GM18867 (cell line): Measurements from ENCODE around the gene SIGMAR1.

Experiments
- ATAC-seq: cut with Tn5 transposase; IDR thresholded peaks from one replicate; pipeline ENCODE4 v1.9.1; 2021; ENCODE audit warnings: mild to moderate bottlenecking, moderate library complexity; ENCODE audit not compliant: unreplicated experiment

The SIGMAR1 gene

DNA sequence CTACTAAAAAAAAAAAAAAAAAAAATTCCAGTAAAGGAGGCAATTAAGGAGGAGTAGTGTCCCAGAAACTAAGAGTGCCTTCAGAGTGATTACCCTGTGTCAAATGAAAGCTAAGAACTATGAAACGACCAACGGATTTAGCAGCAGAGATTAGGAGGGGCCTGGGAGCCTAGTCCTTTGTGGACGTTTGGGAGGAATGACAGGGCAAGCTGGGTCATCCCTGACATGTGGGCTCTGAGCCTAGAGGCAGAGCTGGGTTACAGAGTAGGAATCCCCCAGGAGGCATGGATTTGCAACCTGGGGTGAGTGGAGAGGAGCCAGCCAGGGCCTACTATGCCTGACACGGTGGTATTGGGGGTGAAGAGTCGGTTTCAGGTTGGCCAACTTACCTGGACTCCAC lies 4.4 kb downstream of the SIGMAR1 start:
- no peak for ATAC-seq

DNA sequence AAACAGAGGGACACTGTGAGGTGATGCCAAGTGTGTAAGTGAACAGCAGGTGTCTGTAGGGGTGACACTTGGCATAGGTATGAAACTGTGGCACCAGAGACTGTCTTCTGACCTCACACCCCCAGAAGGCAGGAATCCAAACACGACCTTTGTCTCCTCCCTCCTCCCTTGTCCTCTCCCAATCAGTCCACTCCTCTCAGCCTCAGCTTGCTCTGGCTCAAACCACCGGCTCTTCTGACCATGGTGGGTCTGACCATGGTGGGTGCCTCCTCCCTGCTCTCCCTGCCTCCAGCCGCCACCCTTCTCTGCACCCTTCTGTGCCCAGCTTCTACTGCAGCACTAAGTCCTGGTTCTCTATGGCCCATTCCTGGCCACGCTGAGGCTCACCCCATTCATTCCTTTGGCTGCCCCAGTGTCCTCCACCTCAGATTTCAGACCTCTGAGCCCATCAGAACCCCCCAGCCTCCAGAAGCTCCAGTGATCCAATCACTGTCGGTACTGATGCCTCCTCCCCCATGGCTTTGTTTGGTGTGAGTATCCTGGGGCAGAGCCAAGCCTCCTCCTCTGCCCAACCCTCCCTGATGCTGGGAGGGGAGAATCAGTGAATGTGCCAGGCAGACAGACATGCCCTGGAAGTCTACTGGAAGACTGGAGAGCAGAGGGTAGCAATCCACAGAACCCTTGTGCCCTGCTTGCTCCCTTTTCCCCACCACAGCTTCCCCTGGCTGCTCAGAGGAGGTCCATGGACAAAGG lies 7.0 kb downstream of the SIGMAR1 start:
- no peak for ATAC-seq

DNA sequence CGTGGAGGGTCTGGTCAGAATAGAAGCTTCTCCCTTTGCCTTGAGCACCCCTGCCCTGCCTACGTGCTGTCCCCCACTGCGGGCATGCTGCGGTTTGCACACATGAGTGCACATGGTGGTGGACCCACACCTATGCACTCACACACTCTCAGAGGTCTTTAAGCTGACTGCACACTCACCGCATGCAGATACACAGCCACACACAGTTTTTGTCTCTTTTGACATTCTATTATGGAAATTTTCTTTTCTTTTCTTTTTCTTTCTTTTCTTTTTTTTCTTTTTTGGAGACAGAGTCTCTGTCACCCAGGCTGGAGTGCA lies 8.1 kb downstream of the SIGMAR1 start:
- ATAC-seq: no peak

DNA sequence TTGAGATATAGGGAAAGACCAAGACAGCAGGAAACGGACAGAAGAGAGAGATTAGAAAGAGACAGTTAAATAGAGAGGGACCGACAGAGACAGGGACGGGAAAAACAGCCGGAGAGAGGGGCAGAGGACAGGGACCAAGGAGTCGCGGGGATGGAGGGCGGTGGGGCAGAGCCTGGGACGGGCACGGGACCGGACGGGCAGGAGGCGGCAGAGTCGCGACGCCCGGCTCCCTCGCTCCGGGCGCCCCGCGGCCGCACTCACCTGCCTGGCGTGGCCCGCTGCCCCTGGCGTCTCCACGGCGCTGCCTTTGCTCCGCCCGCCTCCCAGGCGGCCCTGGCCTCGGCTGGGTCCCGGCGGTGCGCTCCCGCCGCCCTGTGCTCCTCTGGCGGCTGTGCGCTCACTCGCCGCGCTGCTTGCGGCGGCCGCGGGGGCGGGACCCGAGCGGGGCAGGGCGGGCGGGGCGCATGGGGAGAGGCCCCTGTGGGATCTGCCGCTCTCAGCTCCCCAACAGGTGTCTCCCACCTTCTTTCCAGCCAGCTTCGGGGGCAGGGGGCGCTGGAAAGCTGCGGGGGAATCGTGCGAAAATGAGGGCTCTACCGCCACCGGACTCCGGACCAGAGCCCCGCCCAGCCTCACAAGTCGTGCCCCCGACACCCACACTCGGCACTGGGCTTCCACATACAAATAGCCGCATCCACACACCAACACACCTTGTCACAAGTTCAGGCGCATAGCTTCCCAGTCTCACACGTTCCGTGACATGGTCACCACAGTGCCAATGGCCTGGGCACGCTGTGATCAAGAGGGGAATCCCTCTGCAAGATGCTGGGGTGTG lies 8.7 kb downstream of the SIGMAR1 start, which contains the start of gene ARID3C:
Gene ARID3C, minus strand, starts transcription at position 411 of the 835 bp plus-strand sequence. CDS start 1,052 bp downstream, outside the sequence.
- ATAC-seq: no peak

DNA sequence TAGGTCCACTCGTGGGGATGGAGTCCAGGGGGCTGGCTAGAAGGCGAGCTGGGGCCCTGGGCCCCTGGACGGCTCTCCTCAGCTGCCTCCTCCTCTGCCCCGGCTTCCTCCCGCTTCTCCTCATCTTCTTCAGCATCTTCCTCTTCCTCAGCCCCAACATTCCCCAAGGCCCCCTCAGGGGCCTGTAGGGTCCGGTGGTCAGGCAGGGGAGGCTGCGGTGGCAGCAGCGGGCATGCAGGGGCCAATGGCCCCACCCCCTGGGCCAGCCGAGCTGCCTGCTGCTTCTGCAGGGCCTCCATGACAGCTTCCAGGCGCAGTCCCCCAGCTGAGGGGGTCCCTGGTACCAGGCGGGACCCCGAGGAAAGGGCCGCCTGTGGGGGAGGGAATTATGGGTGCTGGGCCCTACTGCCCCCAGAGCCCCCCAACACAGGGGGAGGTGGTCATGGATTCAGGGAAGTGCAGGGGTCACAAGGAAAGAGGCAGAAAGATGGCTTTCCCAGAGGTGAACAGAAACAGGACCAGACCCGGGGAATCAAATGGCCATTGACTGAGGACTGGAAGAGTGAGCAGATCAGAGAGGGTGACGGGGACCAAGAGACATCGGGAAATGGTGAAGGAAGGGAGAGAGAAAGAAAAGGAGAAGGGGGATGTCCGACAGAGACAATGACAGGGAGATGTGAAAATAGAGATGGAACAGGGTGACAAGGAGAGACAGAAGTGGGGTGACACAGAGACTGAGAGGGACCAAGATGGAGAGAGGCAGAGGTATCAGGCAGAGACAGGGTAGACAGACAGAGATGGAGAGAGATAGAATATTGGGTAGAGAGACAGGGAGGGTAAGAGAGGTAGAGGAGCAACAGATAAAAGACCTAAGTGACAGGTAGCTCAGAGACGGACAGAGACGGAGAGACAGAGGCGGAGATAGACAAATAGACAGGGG lies 9.6 kb downstream of the SIGMAR1 start:
- ATAC-seq: no peak

DNA sequence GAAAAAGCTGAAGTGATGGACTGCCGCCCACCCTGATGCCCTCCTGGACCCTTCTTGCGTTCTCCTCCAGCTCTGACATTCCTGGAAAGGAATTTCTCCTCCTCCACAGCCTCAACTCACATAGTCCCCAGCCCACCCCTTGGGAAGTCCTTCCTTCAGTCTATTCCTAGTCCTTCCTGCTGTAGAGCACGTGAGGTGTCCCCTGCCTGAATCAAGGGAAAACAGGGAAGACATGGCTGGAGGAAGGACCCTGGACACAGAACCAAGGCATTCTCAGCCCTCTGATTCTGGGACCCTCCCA lies 12.5 kb downstream of the SIGMAR1 start:
- ATAC-seq: no peak

DNA sequence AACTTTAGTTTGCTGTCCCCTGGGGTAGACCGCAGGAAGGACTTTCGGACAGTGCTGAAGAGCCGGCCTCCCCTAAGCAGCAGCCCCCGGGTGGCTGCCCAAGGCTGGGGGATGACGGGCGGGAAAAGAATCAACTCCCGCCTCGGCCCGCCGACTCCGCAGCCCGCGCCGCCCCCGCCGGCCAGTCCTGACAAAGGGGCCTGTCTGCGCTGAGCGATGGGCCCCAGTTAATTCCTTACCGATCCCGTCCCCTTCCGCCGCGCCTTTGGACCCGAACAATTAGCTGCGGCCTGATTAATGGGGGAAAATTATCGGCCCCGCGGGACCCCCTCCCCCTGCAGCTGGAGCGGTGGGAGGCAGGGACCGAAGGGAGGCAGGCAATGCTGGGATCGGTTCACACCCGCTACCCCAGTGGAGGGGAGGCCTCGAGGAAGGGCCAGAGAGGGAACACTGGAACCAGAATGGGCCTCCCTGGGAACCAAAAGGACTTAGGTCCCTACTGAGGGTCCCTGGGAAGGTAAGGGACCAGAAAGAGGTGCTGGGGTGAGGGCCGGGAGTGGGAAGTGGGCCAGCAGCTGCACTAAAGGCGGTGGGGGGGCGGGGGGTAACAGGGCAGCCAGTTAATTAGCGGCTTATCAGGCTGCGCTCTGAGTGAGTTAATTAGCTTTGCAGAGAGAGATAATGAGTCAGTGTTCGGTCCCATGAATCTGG lies 13.0 kb downstream of the SIGMAR1 start:
- ATAC-seq: no peak

DNA sequence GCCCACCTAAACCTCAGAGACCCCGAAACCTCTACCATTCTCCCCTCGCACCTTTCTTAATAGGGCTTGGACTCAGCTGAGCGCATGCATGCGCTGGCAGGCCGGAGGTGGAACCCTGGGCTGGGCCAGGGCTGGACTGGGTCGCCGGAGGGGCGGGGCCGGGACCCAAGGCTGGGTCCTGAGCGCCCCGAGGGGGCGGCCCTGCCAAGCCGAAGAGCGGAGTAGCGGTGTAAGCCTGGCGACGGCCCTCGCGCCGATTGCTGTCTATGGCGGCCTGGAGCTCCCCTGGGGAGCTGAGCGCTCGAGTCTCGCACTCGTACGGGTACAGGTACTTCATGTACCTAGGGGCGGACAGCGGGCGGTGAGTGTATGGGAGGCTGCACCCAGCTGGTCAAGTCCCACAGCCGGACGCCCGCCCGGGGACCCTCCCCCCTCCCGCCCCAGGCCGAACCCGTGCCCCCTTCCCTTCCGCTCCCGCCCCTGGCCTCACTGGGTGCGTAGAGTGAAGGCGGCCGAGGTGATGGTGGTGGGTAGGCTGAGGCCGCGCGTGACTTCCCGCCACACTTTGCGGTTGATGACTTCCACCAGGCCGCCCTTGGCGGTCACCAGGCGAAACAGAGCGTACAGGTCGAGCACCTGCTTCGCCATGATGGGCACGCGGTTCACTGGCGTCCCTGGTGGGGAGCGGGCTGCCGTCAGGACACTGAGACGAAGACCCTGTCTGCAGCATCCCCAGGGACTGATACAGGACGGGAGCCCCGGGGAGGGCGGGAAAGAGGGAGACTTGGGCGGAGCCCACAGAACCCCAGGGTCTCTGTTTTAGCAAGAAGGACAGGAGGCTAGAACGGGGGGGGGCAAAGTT lies 14.0 kb downstream of the SIGMAR1 start:
- ATAC-seq: no peak

DNA sequence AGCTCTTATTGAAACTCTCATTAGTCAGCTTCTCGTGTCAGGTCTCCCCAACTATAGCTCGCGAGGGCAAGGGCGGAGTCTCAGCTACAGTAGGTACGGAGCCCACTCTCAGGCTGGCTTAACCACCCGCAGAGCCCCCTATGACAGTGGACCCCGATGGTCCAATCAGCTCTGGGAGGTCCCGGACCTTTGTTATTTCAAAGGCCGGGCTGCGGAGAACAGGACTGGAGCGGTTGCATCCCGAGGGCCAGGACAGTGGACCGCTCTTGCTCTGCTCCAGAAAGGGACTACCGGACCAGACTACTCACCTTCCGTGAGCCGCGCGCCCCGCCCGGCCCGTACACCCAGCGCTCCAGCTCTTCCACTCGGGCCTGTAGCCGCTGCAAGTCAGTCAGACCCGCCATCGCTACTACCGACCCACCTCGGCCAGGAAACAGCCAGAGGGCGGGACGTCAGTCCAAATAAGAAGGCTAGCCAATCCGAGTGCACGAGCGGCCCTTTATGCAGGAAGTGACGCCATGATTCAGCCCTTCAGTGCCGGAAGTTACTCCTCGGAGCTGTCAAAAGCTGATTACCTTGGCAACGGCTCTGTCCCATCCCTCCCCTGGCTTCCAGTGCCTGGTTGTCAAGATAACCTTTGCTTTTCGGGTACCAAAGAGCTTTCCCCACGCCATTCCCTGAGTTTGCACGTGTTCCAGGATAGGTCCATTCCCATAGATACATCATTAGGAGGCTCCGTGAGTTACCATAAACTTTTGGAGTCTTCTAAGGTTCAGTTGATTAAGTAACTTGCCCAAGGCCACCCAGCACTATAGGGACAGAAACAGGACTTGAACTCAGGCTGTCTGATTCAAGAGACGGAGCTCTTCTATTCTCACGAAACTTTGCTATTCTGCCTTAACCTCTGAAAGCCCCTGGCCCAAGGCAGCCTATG lies 17.3 kb downstream of the SIGMAR1 start, which contains the start of gene DCTN3:
Gene DCTN3, minus strand, starts transcription at position 435 of the 934 bp plus-strand sequence. Its CDS starts 31 bp downstream, at position 404.
- peak; percentile 99 for ATAC-seq

DNA sequence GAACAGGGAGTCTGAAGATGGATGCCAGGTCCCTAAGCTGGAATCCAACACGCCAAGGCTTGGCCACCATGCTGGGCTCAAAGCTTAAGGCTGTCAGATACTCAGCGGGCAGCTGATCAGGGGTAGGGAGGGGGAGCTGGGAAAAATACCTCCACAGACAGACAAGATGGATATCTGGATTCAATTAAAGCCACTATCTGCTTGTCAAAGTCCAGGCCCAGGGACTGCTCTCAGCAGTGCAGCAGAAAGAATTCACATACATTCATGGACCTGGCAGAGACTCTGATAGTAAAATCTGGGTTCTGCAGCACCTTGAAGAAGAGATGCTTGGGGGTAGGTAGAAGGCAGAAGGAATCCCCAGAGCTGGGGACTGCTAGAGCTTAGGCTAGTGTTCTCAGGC lies 22.5 kb downstream of the SIGMAR1 start:
- ATAC-seq: no peak

DNA sequence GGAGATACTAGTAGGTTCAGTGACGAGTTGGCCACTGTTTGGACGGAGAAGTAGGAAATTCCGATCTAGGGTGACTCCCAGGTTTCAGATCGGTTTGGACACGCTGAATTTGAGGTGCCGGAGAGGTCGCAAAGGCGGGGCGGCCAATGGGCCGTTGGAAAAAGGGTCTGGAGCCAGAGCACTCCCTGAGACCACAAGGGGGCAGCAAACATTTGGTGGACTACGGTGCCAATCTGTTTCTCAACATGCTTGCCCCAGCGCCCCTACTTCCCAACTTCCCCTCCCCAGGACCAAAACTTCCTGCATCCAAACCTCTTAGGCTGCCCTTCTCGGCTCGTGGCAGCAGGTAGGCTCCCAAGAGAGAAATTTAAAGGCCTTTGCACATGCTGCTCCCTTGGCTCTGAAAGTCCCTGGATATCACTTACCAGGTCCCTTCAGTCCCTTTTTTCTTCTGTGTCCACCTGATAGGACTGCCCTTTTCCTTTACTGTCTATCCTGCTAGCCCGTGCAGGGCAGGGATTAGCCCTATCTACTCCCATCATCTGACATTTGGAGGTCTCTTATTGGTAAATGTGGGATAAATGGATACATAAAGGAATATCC lies 24.7 kb downstream of the SIGMAR1 start:
- no peak for ATAC-seq

DNA sequence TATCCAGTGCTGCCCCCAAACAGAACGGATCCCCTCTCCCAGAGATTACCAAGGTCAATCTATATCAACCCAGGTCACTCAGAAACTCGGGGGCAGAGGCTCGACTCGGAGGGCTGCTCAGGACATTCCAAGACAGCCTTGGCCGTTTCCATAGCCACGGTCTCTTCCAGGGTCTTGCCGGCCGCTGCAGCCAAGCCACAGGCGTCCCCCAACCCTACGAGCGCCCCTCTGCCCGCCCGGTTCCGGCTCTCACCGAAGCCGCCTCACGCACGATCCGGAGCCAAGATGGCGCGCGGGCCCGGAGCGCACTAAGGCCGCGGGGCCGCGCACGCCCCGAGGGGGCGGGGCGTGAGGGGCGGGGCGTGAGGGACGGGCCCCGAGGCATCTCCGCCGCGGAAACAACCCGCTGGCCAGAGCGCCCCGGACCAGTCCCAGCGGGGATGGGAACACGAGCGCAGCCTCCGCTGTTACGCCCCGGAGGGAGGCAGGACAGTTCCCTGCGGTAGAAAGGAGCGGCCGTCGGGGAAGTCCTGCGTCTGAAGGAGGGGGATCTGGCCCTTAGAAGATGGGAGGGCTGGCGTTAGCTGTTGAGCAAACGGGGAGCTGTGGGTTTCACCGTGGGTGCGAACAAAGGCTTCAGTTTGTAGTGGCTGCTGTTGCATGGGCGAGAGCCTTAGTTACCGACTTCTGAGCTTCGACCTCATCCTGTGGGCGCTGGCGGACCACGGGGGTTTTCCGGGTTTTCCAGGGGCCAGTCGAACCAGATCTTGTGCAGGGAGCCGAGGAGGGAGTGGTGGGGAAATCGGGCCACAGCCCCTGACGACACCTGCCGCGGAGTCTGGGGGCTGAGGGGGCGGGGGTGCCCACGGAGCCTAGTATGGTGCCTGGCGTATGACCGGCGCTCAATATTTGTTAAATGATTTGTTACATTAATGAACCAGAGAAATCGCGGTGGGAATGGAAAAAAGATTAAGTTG lies 25.5 kb downstream of the SIGMAR1 start, which contains the start of gene RPP25L:
Gene RPP25L, minus strand, starts transcription at position 287 of the 977 bp plus-strand sequence. CDS start 801 bp downstream, outside the sequence.
- ATAC-seq: peak; percentile 87

DNA sequence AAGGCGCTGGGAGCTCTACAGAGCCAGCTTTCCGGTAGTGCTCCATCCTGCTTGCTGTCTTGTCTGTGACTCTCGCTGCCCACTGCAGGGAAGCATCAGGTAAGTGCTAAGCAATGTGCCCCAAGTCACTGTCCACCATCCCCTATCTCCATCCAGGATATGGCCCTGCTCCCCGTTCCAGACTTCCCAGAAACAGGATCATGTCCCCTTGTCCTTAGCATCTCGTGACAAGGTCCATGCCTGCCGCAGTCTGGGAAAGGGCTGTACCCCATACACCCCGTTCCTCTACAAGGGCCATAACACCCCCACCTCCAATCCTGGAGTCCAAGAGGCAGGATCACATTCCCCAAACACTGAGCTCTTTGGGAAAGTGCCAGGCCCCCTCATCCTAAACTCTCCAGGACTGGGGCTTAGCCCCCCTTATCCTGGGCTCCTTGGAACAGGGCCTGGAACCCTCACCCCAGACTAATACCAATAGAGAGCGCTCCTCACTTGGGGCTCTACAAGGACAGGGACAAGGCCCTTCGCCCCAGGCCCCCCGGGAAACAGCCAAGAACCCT lies 26.3 kb downstream of the SIGMAR1 start:
- no peak for ATAC-seq

DNA sequence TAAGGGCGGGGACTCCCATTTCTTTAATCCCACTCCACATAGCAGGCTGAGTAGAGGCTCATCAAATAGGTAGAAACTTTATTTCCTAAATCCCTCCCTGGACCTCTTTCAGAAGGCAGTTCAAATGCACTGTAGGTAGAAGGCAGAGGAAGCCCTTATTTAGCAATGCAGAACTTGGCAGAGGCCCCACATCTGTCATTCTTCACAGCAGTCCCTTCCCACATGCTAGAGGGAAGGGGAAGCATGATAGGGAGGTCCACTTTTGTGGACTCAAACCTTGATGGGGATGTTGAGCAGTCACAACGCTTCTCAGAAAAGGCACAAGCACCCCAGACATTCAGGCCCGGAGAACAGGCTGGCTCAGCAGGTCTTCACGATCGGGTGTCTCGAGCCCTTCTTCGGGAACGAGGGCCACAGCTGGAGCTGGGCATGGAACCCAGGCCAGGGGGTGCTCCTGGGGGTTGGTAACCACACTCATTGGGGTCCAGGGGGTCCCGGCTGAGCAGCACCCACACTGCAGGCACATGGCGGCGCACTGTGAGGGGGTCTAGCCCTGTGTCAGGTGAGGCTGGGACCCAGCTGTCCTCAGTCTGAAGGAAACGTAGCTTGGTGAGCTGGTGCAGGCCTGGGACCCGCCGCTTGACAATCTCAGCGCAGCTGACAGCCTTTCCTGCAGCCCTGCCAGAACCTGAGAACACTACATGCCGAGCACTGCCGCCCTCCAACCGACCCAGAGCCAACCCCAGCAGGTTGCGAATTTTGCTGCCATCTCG lies 27.0 kb downstream of the SIGMAR1 start:
- ATAC-seq: no peak

DNA sequence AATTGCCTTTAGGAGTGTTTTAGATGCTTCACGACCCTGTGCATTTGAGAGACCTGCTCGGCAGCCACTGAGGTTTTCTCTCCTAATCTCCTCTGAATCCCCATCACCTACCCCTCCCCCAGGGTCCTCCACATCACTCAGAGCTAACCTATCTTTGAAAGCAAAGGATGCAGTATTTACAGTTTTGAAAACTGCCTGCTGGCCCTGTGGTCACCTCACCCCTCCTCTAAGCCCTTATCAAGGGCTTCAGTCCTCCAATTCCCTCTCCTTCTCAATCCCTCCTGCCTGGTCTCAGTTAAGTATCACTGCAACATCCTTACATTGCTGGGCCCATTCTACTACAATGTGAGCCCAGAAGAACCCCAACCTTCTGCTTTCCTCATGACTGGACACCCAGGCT lies 30.3 kb downstream of the SIGMAR1 start:
- no peak for ATAC-seq

DNA sequence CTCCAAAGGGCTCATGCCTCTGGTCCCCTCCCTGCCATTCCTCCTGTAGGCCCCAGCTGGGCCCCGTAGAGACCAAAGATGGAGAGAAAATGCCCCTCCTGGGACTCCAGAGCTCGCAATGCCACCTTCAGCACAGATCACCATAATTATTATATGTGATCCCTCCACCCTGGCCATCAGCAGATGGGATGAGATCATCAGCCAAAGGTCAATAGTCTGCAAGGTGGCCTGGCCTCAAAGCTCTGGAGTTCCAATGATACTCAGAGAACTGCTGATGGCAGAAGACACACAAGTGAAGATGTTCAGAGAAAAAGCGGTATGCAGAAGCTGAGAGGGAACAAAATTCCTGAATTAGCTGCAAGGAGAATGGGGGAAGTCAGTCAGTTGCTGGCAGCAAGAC lies 30.7 kb downstream of the SIGMAR1 start:
- no peak for ATAC-seq
